ENCODE measurements around the gene ZNF365.

The ZNF365 gene

GRCh38 chr10:62426086-62426485, 51.9 kb downstream of the ZNF365 start:
- peak in 1 of 2 donors; percentile 5 for DNase-seq

- DNase-seq: no peak
These were observed 52.4 kb downstream of the ZNF365 start for GRCh38 chr10:62426600-62426999.

- no peak for DNase-seq
These were observed 56.7 kb downstream of the ZNF365 start for GRCh38 chr10:62430881-62431280.

GRCh38 chr10:62433181-62433692, 59.1 kb downstream of the ZNF365 start:
- peak; percentile 75 to 81 for DNase-seq

GRCh38 chr10:62433901-62434300, 59.7 kb downstream of the ZNF365 start:
- no peak for DNase-seq

GRCh38 chr10:62437696-62438095, 63.5 kb downstream of the ZNF365 start:
- DNase-seq: peak; percentile 62 to 92

- DNase-seq: no peak
These were observed 67.8 kb downstream of the ZNF365 start for GRCh38 chr10:62442006-62442405.

- no peak for DNase-seq
These were observed 68.9 kb downstream of the ZNF365 start for GRCh38 chr10:62442894-62443669.

GRCh38 chr10:62443866-62444265, 69.7 kb downstream of the ZNF365 start:
- no peak for DNase-seq

GRCh38 chr10:62446627-62447026, 72.5 kb downstream of the ZNF365 start:
- DNase-seq: no peak

- peak in 1 of 2 donors; percentile 34 for DNase-seq
These were observed 76.9 kb downstream of the ZNF365 start for GRCh38 chr10:62450912-62451610.

GRCh38 chr10:62451611-62451975, 77.4 kb downstream of the ZNF365 start:
- DNase-seq: no peak
